HG02870 (cell line): ENCODE measurements around the gene HCAR1.
"Not testable (repeated sequence)": the region's sequence is repeated elsewhere in the genome, so short reads cannot be mapped to it uniquely, and the experiment has no call there.

ENCODE experiments used
- ATAC-seq: cut with Tn5 transposase; IDR thresholded peaks from one replicate; pipeline ENCODE4 v1.9.1; 2021; ENCODE audit warnings: mild to moderate bottlenecking, moderate library complexity; ENCODE audit not compliant: unreplicated experiment

Gene HCAR1, protein sequence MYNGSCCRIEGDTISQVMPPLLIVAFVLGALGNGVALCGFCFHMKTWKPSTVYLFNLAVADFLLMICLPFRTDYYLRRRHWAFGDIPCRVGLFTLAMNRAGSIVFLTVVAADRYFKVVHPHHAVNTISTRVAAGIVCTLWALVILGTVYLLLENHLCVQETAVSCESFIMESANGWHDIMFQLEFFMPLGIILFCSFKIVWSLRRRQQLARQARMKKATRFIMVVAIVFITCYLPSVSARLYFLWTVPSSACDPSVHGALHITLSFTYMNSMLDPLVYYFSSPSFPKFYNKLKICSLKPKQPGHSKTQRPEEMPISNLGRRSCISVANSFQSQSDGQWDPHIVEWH

GRCh38 chr12:122730215-122731014 lies at the start of gene HCAR1:
Gene HCAR1 (minus strand): TSS chr12:122730844. CDS start chr12:122730339, 505 bp downstream.
- no peak for ATAC-seq

GRCh38 chr12:122757568-122757967 lies 26.9 kb upstream of the HCAR1 start:
- ATAC-seq, result no peak

DNA sequence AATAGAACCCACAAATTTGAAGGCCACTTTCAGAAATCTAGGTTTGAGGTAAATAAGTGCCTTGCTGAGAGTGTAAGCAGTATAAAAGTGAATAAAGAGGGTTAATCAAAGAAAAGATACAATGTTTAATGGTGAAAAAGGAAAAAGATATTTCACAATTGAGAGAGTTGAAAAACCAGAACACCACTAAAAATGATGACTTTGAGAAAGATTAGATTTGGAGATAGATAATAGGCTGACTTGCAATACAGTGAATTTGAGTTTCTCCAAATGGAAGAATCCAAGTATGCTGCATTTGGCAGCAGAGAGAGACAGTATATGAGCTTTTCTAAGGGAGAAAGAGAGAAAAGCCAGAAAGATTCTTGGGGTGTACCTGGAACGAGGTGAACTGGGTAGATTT lies 24.1 kb upstream of the HCAR1 start:
- no peak for ATAC-seq

- no peak for ATAC-seq
Observed at GRCh38 chr12:122753319-122753650, 22.6 kb upstream of the HCAR1 start.

DNA sequence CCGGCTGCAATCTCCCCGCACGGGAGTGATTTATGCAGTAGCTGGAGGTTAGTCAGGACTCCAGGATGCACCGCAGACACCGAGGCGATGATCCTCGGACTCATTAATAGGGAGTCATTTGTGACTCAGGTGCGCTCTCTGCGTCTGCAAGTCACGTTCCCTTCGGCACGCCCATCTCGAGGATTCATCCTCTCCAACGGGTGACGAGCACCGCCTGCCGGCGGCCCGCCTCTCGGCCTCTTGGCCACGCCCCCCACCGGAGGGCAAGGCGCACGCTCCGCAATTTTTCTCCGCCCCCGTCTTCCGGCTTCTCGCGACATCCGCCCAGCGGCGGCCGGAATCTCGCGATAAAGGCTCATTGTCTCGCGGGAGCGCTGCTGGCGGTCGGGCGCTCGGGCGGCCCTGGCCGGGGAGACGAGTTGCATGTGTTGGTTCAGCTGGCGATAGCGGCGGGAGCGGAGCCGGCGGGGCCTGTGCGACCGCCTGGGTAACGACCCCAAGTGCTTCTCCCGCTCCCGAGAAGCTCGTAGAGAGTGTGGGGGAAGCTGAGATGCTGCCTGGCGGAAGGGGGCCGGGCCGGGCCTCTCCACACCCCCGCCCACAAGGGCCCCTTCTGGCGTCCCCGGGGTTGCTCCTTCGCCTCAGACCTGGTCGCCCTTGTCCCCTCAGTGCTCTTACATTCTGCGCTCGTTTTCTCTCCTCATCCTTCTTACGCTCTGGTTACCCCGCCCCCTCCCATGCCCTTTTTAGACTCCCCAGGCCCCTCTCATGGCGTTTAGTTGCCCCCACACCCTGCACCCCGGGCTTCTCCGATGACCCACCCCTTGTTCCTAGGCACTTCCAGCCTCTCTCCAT lies 22.0 kb upstream of the HCAR1 start, which contains the start of gene DENR:
DENR (plus strand) TSS at position 361 of the 855 bp plus-strand sequence. CDS start 878 bp downstream, outside the sequence.
- peak; percentile 94 for ATAC-seq

GRCh38 chr12:122750781-122751515 lies 20.3 kb upstream of the HCAR1 start:
- not testable (repeated sequence) for ATAC-seq

GRCh38 chr12:122749569-122750332 lies 19.1 kb upstream of the HCAR1 start:
- no peak for ATAC-seq

DNA sequence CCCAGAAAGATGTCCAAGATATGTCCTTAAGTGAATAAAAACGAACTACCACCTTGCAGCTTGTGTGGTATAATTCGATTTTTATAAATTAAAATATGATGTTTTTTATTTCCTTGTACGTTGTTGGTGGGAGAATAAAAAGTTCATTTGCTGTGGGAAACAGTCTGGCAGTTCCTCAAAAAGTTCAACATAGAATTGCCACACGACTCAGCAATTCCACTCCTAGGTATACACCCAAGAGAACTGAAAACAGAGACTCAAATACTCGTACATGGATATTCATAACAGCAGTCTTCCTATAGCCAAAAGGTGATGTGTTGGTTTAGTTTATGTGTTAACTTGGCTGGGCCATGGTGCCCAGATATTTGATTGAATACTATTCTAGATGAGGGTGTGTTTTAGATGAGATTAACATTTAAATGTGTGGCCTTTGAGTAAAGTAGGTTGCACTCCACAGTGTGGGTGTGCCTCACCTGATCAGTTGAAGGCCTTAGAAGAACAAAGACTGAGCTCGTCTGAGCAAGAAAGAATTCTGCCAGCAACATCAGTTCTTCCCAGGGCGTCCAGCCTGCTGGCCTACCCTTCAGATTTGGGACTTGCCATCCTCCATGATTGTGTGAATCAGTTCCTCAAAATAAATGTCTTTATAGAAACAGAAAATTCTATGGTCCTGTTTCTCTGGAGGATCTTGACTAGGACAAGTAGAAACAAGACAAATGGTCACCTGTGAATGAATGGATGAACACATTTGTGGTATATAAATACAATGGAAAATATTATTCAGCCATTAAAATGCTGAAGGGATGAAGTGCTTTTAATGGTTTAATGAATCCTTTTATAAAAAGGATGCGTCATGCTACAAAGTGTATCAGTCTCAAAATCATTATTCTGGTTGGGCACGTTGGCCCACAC lies 16.8 kb upstream of the HCAR1 start:
- no peak for ATAC-seq

- ATAC-seq, result no peak
Observed at GRCh38 chr12:122743895-122744525, 13.4 kb upstream of the HCAR1 start.

- no peak for ATAC-seq
Observed at GRCh38 chr12:122740351-122740750, 9.7 kb upstream of the HCAR1 start.

DNA sequence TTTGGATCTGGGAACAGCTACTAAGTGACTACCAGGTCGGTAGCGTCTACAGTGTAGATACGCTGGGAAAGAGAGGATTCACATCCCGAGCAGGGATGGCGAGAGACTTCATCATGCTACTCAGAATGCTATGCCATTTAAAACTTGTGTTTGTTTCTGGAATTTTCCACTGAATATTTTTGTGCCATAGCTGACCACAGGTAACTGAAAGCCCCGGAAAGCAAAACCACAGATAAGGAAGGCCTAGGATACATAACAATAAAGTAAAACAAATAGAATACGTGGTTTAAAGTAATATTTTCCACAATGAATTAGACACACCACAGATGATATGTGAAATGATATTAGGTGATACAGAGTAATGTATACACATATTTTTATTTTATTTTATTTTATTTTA lies 7.9 kb upstream of the HCAR1 start:
- no peak for ATAC-seq

DNA sequence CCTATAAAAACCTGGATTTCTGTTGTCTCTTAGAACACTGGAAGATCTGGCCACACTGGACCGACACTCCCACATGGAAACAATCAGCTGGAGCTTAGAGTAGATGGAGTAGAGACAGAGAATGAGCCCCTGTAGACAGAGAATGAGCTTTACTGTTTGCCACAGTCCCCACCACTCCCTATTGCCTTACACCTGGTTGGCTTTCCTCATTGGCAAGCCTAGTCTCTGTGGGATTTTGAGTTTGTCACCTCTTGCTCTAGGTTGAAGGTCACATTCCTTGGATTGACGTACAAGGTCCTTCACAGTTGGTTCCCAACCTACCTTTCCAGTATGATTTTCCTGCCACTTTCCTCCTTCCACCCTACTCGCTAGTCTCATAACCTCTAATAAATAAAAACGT lies 2.0 kb upstream of the HCAR1 start:
- ATAC-seq, result no peak

DNA sequence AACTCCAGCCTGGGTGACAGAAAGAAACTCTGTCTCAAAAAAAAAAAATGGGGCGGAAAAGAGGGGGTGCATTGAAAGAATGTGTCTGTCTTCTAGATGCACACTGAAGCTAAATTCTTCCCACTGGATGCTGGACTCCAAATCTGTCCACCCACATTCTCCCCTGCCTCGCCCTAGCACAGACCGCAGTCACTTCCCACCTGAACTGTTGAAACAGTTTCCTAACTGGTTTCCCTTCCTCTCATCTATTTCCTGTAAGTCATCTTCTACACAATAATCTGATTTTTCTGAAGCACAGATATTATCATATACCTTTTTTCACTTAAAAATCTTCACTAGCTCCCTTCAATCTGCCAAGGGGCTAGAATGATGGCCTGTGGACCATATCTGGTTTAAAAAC lies 1.5 kb upstream of the HCAR1 start:
- ATAC-seq, result no peak

- no peak for ATAC-seq
Observed at GRCh38 chr12:122729583-122730214, 945 bp downstream of the HCAR1 start.

GRCh38 chr12:122726080-122726558 lies 4.5 kb downstream of the HCAR1 start:
- no peak for ATAC-seq

DNA sequence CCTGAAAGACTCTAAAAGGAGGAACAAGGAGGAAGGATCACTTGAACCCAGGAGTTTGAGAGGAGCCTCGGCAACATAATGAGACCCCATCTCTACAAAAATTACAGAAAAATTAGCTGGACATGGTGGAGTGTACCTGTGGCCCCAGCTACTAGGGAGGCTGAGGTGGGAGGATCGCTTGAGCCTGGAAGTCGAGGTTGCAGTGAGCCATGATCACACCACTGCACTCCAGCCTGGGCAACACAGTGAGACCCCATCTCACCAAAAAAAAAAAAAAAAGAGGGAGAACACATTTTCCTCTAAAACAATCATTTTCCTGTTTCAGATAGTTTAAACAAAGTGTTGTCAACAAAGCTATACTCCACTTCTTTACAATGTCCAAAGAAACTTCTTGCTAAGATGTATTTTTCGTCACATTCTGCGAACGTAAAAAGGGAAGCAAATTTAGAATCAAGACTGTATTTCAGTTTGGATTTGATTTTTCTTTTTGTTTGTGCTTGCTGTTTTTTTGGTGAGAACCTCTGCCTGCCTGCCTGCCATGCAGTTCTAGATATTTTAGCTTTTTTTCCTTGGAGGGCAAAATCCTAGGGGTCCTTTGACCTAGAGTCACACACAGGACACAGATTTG lies 5.1 kb downstream of the HCAR1 start:
- no peak for ATAC-seq

GRCh38 chr12:122724641-122725243 lies 5.9 kb downstream of the HCAR1 start:
- no peak for ATAC-seq
